Activated T-cell treated with anti-CD3 and anti-CD28 coated beads for 48 hours (primary cell): ENCODE measurements around the gene MSH5.

Source experiments
- DNase-seq: peaks from one replicate; pipeline ENCODE4 v3.0.0-alpha.2; 2020; ENCODE audit warnings: low read depth

MSH5 gene

DNA sequence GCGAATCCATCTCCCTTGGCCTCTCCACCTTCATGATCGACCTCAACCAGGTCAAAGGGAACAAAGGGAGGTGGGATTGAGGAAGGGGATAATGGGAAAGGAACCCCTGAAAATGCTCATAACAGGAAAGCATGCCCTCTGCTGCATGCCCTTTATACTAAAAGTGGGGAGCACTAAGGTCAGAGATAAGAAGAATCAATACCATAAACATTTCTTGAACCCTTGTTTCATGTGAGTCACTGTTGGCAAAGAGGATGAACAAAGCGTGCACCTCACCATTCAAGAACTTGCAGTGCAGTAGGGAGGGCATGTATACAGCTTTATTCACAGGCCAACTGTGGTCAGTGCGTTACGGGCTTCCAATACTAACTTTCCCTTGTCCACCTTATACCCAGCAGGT, 21.0 kb downstream of the MSH5 start:
- no peak for DNase-seq

DNA sequence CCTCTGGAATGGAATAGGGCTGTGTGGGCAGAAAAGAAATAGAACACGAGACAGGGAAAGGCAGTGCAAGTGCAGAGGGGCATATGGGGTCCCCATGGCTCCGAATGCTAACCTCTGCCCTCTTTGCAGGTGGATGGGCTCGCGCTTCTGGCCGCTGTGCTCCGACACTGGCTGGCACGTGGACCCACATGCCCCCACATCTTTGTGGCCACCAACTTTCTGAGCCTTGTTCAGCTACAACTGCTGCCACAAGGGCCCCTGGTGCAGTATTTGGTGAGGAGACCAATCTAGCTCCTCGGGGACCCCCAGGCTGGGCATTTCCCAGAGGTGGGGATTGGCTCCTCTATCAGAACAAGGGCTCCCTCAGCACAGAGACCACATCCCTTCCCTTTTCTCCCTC, 21.5 kb downstream of the MSH5 start:
- DNase-seq = no peak

DNA sequence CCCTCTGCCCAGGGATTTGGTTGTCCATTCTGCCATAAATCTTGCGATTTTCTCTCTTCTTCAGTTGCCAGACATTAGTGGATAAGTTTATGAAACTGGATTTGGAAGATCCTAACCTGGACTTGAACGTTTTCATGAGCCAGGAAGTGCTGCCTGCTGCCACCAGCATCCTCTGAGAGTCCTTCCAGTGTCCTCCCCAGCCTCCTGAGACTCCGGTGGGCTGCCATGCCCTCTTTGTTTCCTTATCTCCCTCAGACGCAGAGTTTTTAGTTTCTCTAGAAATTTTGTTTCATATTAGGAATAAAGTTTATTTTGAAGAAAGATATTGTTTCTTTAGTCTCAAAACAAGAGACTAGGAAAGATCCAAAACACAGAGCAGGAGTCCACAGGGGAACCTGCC, 22.6 kb downstream of the MSH5 start, which contains the start of gene SAPCD1:
Gene SAPCD1 (plus strand): TSS at position 301 of the 400 bp plus-strand sequence. CDS start 399 bp downstream, outside the sequence.
- no peak for DNase-seq

DNA sequence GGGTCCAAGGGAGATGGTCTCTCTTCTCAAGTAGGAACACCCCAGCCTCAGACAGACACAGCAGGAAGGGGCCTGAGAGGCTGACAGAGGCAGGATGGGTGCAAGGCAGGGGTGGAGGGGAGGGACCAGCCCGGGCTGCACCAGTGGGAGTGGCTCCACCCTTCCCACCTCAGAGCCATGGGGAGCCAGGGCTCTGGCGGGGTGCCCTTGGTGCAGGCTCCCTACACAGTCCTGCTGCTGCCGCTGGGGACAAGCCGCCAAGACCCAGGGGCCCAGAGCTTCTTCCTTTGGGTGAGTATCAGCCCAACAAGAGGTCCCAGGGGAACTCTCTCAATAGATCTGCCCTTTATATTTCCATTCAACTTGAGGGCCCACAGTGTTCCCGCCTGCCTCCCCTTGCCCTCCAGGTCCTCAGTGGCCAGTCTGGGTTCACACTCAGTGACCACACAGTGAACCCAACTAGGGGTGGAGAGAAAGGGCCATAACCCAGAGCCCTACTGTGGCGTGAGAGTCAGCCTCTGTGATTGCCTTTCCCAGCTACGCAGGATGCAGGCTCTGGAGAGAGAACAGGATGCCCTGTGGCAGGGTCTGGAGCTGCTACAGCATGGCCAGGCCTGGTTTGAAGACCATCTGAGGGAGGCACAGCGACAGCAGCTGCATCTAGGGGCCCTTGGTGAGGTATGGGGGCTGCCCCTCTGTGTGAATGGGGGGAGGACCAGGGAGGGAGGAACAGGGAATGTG, 23.2 kb downstream of the MSH5 start:
- DNase-seq = no peak

DNA sequence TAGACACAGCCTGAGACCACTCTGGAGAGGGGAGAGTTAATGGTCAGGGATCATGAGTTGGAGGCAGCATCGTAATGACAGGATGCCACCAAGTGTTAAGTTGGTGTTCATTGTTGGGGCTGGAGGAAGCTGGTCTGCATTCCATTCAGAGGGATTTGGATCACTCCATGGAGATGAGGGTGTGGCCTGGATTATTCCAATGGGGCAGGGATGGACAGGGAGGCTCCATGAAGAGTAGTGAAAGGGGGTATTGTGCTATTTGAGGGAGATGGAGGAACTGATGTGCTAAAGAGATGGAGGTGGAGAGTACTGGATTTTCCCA, 23.8 kb downstream of the MSH5 start:
- no peak for DNase-seq

DNA sequence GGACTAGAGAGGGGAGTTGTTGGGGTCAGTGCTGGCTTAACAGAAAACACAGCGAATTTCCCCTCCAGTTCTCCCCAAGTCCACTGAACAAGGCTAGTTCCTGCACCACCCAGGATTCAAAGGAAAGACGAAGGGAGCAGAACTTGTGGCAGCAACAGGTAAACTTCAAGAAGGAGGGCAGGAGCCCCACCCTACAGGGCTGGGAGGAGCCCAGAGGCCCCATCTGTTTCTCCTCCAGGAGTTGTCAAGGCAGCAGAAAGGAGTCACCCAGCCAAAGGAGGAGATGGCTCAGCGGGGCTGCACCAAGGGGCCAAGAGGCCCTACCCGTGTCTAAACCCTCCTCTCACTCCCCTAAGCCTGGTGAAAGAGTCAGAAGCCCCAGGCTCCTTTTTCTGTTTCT, 24.4 kb downstream of the MSH5 start:
- DNase-seq = no peak

DNA sequence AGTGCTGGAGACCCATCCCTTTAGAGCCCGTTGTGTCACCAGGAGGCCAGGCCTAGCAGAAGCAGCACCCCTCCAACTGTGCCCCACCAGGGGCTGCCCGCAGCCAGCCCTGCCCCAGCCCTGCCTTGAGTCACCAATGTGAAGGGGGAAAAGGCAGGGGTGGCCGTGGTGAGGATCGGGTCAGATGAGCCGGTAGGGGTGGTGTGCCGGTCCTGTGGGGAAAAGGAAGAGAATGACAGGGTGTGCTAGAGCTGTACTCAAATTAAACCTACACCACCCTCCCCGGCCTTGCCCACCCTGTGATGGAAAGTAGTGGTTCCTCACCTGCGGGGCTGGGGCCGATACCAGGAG, 25.7 kb downstream of the MSH5 start:
- DNase-seq = no peak

DNA sequence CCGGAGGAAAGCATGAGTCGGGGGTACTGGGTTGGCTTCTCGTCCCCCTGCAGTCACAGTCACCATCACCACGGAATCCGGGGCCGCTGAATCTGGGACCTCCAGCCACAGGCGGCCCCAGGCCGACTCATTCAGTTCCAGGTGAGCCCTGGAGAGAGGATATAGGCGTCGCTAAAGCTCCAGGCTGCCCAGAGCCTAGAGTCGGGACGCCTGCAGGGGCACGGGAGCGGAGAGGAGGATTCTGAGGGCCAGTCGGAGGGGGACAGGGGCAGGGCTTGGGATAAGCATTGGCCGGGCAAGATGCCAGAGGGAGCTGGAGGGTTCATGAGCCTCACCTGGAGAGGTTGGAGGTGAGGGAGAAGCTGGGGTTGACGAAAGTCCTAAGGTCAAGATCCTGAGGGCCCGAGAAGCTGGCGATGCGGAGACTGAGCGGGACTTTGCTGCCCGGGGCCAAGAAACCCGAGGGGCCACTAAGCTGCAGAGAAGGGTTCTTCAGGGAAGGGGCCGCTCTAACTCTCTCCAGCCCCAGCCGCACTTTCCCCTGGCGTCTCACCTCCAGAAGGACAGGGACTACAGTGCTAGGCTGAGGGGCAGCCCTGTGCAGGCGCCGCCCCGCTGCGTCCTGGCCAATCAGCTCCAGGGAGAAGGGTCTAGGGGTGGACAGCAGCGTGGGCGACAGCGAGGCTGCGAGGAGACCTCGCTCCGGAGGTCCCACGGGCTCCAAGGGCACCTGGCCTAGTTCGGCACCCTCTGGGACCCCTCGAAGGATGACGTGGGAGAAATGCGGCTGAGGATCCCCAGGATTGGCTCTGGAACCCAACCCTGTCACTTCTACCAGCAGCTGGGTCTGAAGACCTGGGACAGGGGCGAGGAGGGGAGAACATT, 26.3 kb downstream of the MSH5 start:
- DNase-seq = no peak

DNA sequence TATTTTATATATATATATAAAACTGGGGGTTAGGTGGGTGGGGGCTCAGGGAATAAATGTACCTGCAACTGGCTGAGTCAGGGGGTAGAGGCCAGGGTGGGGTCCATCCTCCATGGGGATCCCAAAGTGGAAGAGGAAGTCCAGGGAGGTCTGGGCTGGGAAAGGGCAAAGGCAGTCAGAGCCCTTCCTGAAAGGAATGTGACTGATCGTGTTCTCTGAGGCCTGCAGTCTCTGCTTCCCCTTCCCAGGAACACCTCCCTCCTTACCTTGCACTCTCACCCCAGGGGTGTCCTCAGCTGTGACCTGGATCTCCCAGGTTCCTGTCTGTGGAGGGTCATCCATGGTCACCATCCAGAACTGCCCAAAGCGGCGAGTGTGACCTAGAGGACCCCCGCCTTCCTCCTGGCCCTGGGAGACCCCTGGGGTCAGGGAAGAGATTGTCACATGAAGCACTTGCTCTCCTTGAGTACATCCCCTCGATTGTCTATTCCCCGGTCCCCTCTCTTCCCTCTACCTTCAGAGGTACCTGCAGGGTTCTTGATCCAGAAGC, 27.4 kb downstream of the MSH5 start:
- no peak for DNase-seq

DNA sequence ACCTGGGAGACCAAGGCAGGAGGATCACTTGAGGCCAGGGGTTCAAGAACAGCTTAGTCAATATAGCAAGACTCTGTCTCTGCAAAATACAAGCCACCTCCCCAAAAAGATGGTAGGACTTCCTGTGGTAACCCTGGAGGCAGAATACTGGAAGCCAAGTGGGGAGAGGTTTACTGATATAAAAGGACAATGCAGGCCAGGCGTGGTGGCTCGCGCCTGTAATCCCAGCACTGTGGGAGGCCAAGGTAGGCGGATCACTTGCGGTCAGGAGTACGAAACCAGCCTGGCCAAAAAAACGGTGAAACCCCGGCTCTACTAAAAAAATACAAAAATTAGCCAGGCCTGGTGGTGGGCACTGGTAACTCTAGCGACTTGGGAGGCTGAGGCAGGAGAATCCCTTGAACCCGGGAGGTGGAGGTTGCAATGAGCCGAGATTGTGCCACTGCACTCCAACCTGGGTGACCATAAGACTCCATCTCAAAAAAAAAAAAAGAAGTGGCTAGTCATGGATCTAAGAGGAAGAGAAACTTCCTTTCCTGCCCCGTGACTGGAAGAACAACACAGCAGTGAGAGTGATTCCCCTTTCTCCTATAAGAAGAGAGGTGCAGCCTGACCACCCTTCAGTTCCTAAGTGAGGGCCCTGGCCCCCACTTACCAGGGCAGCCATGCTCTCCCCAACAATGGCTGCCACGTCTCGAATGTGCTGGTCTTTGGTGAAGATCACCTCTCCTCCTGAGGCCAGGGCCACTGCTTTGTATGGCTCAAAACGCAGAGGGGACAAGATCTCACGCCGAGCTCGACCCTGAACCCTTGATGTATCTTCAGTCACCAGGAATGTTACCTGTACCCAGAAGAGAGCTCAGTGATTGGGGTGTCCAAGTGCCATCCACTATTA, 28.8 kb downstream of the MSH5 start:
- DNase-seq = no peak

DNA sequence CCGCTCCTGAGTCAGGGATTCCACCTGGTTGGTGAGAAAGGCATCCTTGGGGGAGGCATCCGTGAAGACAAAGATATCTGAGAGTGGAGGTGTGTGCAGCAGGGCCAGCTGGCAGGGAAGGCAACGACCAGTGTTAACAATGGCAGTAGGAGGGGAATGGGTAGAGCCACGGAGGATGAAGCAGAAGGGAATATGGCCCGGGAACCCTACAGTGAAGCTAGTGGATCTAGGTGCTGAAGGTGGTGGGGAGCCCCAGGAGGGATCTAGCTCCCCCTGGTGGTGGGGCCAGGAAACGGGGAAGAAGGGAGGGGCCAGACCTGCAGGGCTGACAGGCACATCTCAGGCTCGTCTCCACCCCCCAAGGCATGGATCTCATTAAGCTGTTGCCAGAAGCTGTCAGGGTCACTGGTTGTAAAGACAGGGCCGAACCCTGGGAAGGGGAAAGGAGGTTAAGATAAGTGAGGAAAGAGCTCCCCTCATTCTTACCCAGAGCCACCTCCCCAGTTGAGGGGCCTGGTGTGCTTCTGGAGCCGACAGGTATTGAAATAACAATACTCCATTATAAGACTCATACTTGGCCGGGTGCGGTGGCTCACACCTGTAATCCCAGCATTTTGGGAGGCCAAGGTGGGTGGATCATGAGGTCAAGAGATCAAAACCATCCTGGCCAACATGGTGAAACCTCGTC, 30.0 kb downstream of the MSH5 start:
- peak; percentile 81 for DNase-seq

DNA sequence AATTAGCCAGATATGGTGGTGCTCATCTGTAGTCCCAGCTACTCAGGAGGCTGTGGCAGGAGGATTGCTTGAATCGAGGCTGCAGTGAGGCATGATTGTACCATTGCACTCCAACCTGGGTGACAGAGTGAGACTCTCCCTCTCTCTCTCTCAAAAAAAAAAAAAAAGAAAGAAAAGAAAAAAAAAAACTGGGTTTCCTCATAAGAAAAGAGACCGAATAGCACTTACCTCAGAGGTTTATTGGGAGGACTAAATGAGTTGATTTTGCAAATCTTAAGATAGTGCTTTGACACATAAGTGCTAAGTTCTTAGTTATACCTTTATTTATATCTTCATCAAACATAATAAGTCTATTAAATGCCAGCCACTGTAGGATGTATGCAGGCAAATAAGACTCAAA, 31.1 kb downstream of the MSH5 start:
- no peak for DNase-seq

DNA sequence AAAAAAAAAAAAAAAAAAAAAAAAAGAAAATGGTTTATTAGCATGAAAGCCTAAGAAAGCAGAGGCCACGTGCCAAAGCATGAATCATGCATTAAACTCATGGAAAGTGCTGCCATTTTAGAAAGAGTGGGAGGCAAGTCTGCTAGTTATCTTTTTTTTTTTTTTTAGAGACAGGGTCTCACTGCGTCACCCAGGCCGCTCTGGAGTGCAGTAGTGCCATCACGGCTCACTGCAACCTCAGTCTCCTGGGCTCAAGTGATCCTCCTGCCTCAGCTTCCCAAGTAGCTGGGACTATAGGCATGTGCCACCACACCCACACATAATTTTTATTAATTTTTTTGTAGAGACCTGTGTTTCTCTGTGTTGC, 32.2 kb downstream of the MSH5 start:
- DNase-seq = no peak

DNA sequence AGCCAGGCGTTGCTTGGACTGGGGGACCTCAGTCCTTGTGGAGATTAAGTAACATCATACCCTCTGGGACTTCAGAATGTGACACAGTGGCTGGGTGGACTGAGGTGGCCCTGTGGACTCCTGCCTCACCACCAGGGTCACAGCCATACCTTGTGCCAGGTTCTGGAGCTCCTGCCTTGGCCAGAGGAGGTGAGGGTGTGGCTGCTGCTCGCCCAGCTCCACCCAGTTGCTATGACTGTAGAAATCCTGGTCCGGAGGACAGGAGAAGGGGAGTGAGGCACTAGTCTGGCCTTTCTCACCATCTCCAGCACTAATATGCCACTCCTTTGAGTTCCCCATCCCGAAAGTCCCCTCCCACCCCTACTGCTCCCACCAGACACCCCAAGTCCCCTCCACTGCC, 35.4 kb downstream of the MSH5 start:
- no peak for DNase-seq

DNA sequence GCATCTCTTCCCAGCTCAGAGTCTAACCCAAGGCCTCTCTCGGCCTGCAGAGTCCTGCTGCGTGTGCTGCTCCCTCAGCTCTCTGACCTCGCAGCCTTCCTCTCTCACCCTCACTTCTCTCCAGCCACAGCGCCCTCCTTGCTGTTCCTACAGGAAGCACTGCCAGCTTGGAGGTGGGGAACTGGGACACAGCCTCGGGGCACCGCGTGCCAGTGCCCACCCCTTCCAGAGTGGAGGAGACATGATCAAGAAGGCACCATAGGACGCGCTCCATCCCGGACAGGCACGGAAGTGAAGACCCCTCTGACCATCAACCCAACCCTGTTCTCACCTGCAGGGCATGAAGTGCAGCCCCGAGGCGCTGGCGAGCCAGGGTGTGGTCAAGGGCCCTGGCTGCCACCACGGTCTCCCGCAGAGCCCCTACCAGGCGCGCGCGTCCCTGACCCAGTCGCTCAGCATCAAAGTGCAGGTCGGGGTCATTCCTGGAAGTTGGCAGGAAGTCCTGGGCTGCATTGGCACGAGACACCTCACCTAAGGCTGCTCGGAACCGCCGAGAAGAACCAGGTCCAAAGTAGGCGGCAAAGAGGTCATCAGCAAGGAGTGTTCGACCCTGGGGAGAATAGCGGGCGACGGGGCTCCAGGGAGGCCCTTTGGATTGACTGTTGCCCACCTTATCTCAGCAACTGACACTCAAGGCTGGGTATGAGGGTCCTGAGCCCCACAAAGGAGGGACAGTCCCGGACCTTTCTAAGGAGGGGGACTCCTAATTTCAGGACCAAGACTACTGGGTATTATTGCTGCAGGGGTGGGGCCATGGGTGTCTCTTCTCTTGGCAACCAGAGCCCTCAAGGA, 36.1 kb downstream of the MSH5 start:
- DNase-seq = no peak

DNA sequence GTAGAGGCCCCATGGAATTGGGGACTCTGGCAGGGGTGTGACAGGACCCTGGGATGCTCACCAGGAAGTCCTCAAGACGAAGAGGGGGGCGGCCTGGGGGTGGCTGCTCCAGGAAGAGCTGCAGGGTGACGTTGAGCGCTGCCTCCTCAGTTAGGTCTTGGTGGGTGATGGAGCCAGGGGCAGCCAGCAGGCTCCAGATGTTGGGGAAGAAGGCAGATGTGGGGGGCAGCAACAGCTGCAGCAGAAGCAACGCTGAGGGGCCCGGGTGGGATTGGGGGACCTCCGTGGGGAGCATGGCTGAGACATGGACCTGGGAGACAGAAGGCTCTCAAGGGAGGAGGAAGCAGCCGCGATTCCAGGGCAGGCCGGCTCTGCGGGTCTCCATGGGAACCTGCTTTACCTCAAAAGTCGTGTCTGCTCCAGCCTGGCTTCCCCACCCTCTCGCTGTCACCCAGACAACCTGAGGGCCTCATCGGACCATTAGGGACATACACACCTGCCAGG, 36.7 kb downstream of the MSH5 start:
- no peak for DNase-seq

DNA sequence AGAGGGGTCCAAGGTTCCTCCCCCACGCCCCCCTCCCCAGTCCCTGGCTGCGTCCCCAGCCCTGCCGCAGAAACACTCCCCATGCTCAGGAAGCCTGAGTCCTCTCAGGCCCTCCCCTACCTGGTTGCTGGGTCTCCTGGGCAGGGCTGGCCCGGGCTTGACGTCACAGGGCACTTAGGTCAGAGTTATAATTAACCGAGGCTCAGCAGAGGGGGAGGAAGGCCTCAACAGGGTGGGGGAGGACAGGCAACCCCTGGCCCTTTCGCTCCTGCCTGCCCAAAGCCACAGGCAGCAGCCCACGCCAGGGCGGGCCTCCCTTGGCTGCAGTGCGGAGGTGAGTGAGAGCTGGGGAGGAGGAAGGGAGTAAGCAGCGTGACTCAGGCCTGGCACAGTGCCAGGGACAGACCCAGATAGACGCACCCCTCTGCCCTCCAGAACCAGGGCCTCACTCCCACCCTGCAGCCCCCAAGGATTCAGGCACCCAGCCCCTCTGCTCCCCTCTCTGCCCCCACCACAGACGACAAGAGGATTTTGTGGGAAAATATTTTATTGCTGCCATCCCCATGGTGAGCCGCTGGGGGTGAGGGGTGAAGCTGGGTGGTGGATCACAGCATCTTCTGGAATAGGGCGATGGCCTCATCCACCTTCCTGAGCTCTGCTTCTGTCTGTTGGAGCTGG, 37.3 kb downstream of the MSH5 start, which contains the start of gene VWA7:
Gene VWA7 (minus strand): TSS at position 340 of the 678 bp plus-strand sequence. CDS start 549 bp downstream, outside the sequence.
- peak; percentile 75 for DNase-seq

DNA sequence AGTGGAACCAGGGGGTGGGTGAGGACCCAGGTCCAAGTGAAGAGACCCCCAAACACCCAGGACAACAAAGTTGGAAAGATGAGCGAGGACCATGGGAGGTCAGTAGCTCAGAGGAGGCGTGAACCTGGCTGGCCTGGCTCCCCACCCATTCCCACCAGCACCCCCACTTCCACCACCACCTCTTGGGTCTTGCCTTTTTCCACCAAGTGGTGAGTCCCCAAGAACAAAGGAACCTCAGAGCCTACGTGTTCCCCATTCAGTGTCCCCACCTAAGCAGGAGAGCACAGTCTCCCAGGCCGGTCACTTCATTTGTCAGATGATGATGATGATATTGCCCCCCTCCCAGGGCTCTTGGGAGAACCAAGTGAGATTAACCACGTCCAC, 37.9 kb downstream of the MSH5 start:
- no peak for DNase-seq

DNA sequence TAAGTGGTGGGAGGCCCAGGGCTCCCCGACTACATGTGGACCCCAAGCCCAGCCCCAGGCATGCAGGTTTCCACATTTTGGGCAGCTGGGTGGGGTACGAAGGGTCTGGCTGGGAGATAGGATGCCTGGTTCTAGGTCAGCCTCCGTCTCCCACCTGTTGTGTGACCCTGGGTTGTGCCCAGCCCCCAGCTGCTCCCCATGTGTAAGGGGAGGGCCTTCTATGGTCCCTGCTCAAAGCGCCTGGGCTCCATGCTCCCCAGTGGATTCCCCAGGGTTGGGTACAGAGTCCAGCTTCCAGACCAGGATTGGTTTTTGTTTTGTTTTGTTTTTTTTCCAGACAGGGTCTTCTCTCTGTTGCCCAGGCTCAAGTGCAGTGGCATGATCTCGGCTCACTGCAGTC, 38.4 kb downstream of the MSH5 start:
- no peak for DNase-seq
